Umbilical cord (tissue), 2 donors: ENCODE measurements around the gene CCDC7. TPM values are rescaled to one million over a fixed set of nuclear protein-coding genes. Genes with fewer than 3 reads are reported as not detected.
"Not testable (repeated sequence)": the region's sequence is repeated elsewhere in the genome, so short reads cannot be mapped to it uniquely, and the experiment has no call there.

Source experiments
- DNase-seq: peaks from one replicate; pipeline ENCODE4 v3.0.0-alpha.2; 2015; ENCODE audit warnings: low spot score
- total RNA-seq: library from RNA; depleted of rRNA; stranded (reverse); fragments of >200 nt; gene quantifications from one replicate; pipeline ENCODE4 v1.2.3, GENCODE V29; 2014; ENCODE audit warnings: low replicate concordance; ENCODE audit not compliant: insufficient read depth

The CCDC7 gene
- 85.0 TPM for total RNA-seq

- peak; percentile 96 for DNase-seq
Observed at GRCh38 chr10:32445740-32446535, at the start of gene CCDC7. Gene CCDC7, plus strand, starts transcription at chr10:32446140. Its CDS starts 5,503 bp downstream, at chr10:32451643.

- DNase-seq: not testable (repeated sequence)
Observed at GRCh38 chr10:32397163-32397562, 48.8 kb upstream of the CCDC7 start.

GRCh38 chr10:32399720-32400119 lies 46.2 kb upstream of the CCDC7 start:
- not testable (repeated sequence) for DNase-seq

- DNase-seq: no peak
Observed at GRCh38 chr10:32400961-32401360, 45.0 kb upstream of the CCDC7 start.

- no peak for DNase-seq
Observed at GRCh38 chr10:32402499-32402898, 43.4 kb upstream of the CCDC7 start.

- DNase-seq: no peak
Observed at GRCh38 chr10:32403091-32403490, 42.8 kb upstream of the CCDC7 start.

- DNase-seq: no peak
Observed at GRCh38 chr10:32408690-32409089, 37.2 kb upstream of the CCDC7 start.

- DNase-seq: no peak
Observed at GRCh38 chr10:32409741-32410140, 36.2 kb upstream of the CCDC7 start.

- no peak for DNase-seq
Observed at GRCh38 chr10:32410569-32410968, 35.4 kb upstream of the CCDC7 start.

- no peak for DNase-seq
Observed at GRCh38 chr10:32411797-32412498, 34.0 kb upstream of the CCDC7 start.

- DNase-seq: no peak
Observed at GRCh38 chr10:32412499-32412853, 33.5 kb upstream of the CCDC7 start.

- peak; percentile 11 for DNase-seq
Observed at GRCh38 chr10:32413513-32413912, 32.4 kb upstream of the CCDC7 start.

- DNase-seq: no peak
Observed at GRCh38 chr10:32415361-32415760, 30.6 kb upstream of the CCDC7 start.

GRCh38 chr10:32417911-32418547 lies 27.9 kb upstream of the CCDC7 start:
- peak; percentile 98 for DNase-seq

GRCh38 chr10:32418572-32418971 lies 27.4 kb upstream of the CCDC7 start:
- DNase-seq: peak; percentile 5

- DNase-seq: no peak
Observed at GRCh38 chr10:32419615-32420014, 26.3 kb upstream of the CCDC7 start.

GRCh38 chr10:32426186-32426585 lies 19.8 kb upstream of the CCDC7 start:
- DNase-seq: no peak

GRCh38 chr10:32433542-32433941 lies 12.4 kb upstream of the CCDC7 start:
- no peak for DNase-seq

- no peak for DNase-seq
Observed at GRCh38 chr10:32436215-32436614, 9.7 kb upstream of the CCDC7 start.

- no peak for DNase-seq
Observed at GRCh38 chr10:32437334-32437733, 8.6 kb upstream of the CCDC7 start.

GRCh38 chr10:32445036-32445435 lies 904 bp upstream of the CCDC7 start:
- DNase-seq: no peak
